H9 (cell line): Measurements from ENCODE around the gene RGS6. TPM values are rescaled to one million over a fixed set of nuclear protein-coding genes. Genes with fewer than 3 reads are reported as not detected.

Source experiments
- DNase-seq: peaks from one replicate; pipeline ENCODE4 v3.0.0-alpha.2; 2017
- H2AFZ ChIP-seq: one replicate; pipeline ENCODE4 v1.6.1; 2013; ENCODE audit warnings: mild to moderate bottlenecking, low read length, control low read depth, moderate library complexity
- H2AK5ac ChIP-seq: 2 replicates; pipeline ENCODE4 v1.6.1; 2013; ENCODE audit warnings: low read length, control low read depth, mixed read lengths; ENCODE audit not compliant: insufficient read length
- H2BK120ac ChIP-seq: one replicate; pipeline ENCODE4 v1.6.1; 2013; ENCODE audit warnings: low read depth, mild to moderate bottlenecking, low read length, control low read depth, inconsistent platforms; ENCODE audit not compliant: poor library complexity, severe bottlenecking
- H2BK12ac ChIP-seq: 2 replicates; pipeline ENCODE4 v1.6.1; 2013; ENCODE audit warnings: low read length, control low read depth, mixed read lengths, low read depth; ENCODE audit not compliant: insufficient read length
- H2BK15ac ChIP-seq: 2 replicates; pipeline ENCODE4 v1.6.1; 2013; ENCODE audit warnings: low read depth, low read length, control low read depth
- H2BK20ac ChIP-seq: one replicate; pipeline ENCODE4 v1.6.1; 2013; ENCODE audit warnings: low read depth, mild to moderate bottlenecking, low read length, control low read depth, inconsistent platforms; ENCODE audit not compliant: poor library complexity, severe bottlenecking
- H2BK5ac ChIP-seq: 2 replicates; pipeline ENCODE4 v1.6.1; 2013; ENCODE audit warnings: low read length, control low read depth, mixed read lengths; ENCODE audit not compliant: insufficient read length
- H3K14ac ChIP-seq: 2 replicates; pipeline ENCODE4 v1.6.1; 2013; ENCODE audit warnings: low read length, control low read depth; ENCODE audit not compliant: insufficient read depth
- H3K18ac ChIP-seq: 2 replicates; pipeline ENCODE4 v1.6.1; 2013; ENCODE audit warnings: low read depth, mild to moderate bottlenecking, mixed read lengths, low read length, control low read depth; ENCODE audit not compliant: insufficient read length
- H3K23ac ChIP-seq: 2 replicates; pipeline ENCODE4 v1.6.1; 2013; ENCODE audit warnings: low read length, control low read depth, mixed read lengths, low read depth; ENCODE audit not compliant: insufficient read length
- H3K23me2 ChIP-seq: 2 replicates; pipeline ENCODE4 v1.6.1; 2013; ENCODE audit warnings: low read depth, mild to moderate bottlenecking, mixed read lengths, low read length, control low read depth; ENCODE audit not compliant: insufficient read length, poor library complexity, severe bottlenecking
- H3K27ac ChIP-seq: 2 replicates; pipeline ENCODE4 v1.5.1; 2013; ENCODE audit warnings: low read length, control low read depth, mixed read lengths, low read depth; ENCODE audit not compliant: insufficient read length
- H3K27me3 ChIP-seq: 2 replicates; pipeline ENCODE4 v1.6.1; 2013; ENCODE audit warnings: low read length, control low read depth, inconsistent platforms; ENCODE audit not compliant: insufficient read depth
- H3K4ac ChIP-seq: 2 replicates; pipeline ENCODE4 v1.6.1; 2013; ENCODE audit warnings: low read depth, mild to moderate bottlenecking, control low read depth, inconsistent platforms, low read length, moderate library complexity
- H3K4me1 ChIP-seq: 2 replicates; pipeline ENCODE4 v1.6.1; 2013; ENCODE audit warnings: low read length, control low read depth, inconsistent platforms; ENCODE audit not compliant: insufficient read depth
- H3K4me2 ChIP-seq: 2 replicates; pipeline ENCODE4 v1.6.1; 2013; ENCODE audit warnings: low read length, control low read depth, mixed read lengths; ENCODE audit not compliant: insufficient read length, insufficient read depth
- H3K56ac ChIP-seq: 2 replicates; pipeline ENCODE4 v1.6.1; 2013; ENCODE audit warnings: low read depth, mild to moderate bottlenecking, mixed read lengths, low read length, control low read depth; ENCODE audit not compliant: insufficient read length
- H3K79me1 ChIP-seq: 2 replicates; pipeline ENCODE4 v1.6.1; 2013; ENCODE audit warnings: low read depth, mild to moderate bottlenecking, moderate library complexity, low read length, control low read depth, inconsistent platforms; ENCODE audit not compliant: insufficient read depth, poor library complexity, severe bottlenecking
- H3K79me2 ChIP-seq: 2 replicates; pipeline ENCODE4 v1.6.1; 2013; ENCODE audit warnings: low read length, control low read depth, inconsistent platforms; ENCODE audit not compliant: insufficient read depth
- H3K9ac ChIP-seq: 2 replicates; pipeline ENCODE4 v1.6.1; 2013; ENCODE audit warnings: low read length, control low read depth, mixed read lengths; ENCODE audit not compliant: insufficient read length; ENCODE audit errors: extremely low read depth
- H3K9me3 ChIP-seq: one replicate; pipeline ENCODE4 v1.6.1; 2013; ENCODE audit warnings: low read depth, low read length, inconsistent platforms; ENCODE audit not compliant: control insufficient read depth
- H3T11ph ChIP-seq: one replicate; pipeline ENCODE4 v1.6.1; 2013; ENCODE audit warnings: mild to moderate bottlenecking, low read length, control low read depth, inconsistent platforms
- H4K20me1 ChIP-seq: one replicate; pipeline ENCODE4 v1.6.1; 2013; ENCODE audit not compliant: control insufficient read depth, insufficient read length, insufficient read depth
- H4K5ac ChIP-seq: 2 replicates; pipeline ENCODE4 v1.6.1; 2013; ENCODE audit warnings: low read depth, mild to moderate bottlenecking, mixed read lengths, low read length, control low read depth; ENCODE audit not compliant: insufficient read length
- H4K8ac ChIP-seq: replicated peaks from 2 replicates; pipeline ENCODE4 v1.6.1; 2013; ENCODE audit warnings: low read length, control low read depth, mixed read lengths, low read depth; ENCODE audit not compliant: insufficient read length
- H4K91ac ChIP-seq: 2 replicates; pipeline ENCODE4 v1.6.1; 2013; ENCODE audit warnings: low read depth, mild to moderate bottlenecking, moderate library complexity, mixed read lengths, low read length, control low read depth; ENCODE audit not compliant: insufficient read length
- H3K27ac Mint-ChIP-seq, 3 experiments: 2 replicates in 2 of 3; 3 replicates in 1 of 3; pipeline ENCODE4 v1.8.0; 2020 to 2021; ENCODE audit warnings: mixed read lengths in 3 of 3, mild to moderate bottlenecking in 1 of 3, moderate library complexity in 1 of 3
- H3K27me3 Mint-ChIP-seq: 2 replicates; pipeline ENCODE4 v1.8.0; 2021; ENCODE audit warnings: low read depth, mild to moderate bottlenecking, moderate library complexity, mixed read lengths
- H3K36me3 Mint-ChIP-seq, 3 experiments: 2 replicates in 2 of 3; 3 replicates in 1 of 3; pipeline ENCODE4 v1.8.0; 2020 to 2021; ENCODE audit warnings: low read depth in 3 of 3, mixed read lengths in 3 of 3; ENCODE audit not compliant: insufficient read depth in 1 of 3
- H3K4me1 Mint-ChIP-seq, 2 experiments: 2 replicates each; pipeline ENCODE4 v1.8.0; 2020; ENCODE audit warnings: mixed read lengths in 2 of 2
- H3K4me3 Mint-ChIP-seq, 2 experiments: 2 replicates in 1 of 2; 3 replicates in 1 of 2; pipeline ENCODE4 v1.8.0; 2020 to 2021; ENCODE audit warnings: mild to moderate bottlenecking in 2 of 2, mixed read lengths in 2 of 2, moderate library complexity in 1 of 2
- H3K9me3 Mint-ChIP-seq, 2 experiments: 2 replicates in 1 of 2; 3 replicates in 1 of 2; pipeline ENCODE4 v1.8.0; 2020; ENCODE audit warnings: mild to moderate bottlenecking in 2 of 2, mixed read lengths in 2 of 2, moderate library complexity in 1 of 2
- CTCF ChIP-seq: fragments of 200-600 bp; sonication (generic); conservative IDR thresholded peaks from 3 replicates; pipeline ENCODE4 v1.8.0; 2021; ENCODE audit warnings: antibody characterized with exemption, mild to moderate bottlenecking
- WGBS: extraction: QIAGEN DNeasy Blood & Tissue Kit; methylation state at CpG from one replicate; pipeline ENCODE4 v1.1.7; 2013; ENCODE audit warnings: missing lambda C conversion rate, low lambda C conversion rate, mixed read lengths; ENCODE audit not compliant: insufficient read length; ENCODE audit errors: extremely low coverage; 5-methylcytosine and 5-hydroxymethylcytosine counted together
- total RNA-seq: library from RNA; stranded (reverse); gene quantifications from 2 replicates; pipeline ENCODE4 v1.2.1, GENCODE V29; 2021

RGS6 gene
- total RNA-seq, 1 experiment from 2014 or later: 3.0 TPM

- Histone ChIP-seq H3K4ac (no peak overlapping the region), H3K9me3 (no peaks in the 10 kb centered on the region)
These were observed 409.0 kb downstream of the RGS6 start for GRCh38 chr14:72341237-72341636.

More at GRCh38 chr14:72341237-72341636, 409.0 kb downstream of the RGS6 start:
- no peaks in the 10 kb centered on the region for H4K20me1 ChIP-seq
- no peak overlapping the region for H2BK12ac ChIP-seq
- no peaks in the 10 kb centered on the region for H3K79me2 ChIP-seq
- H3K27ac ChIP-seq: no peak overlapping the region
- Mint-ChIP-seq H3K4me1 (peaks cover 0 to 2% of the 10 kb centered on the region in 2 experiments; a peak in 1 of 4 replicates), H3K9me3 (peaks cover 6 to 24% of the 10 kb centered on the region in 2 experiments; a peak in 4 of 5 replicates), H3K27me3 (peaks cover 4% of the 10 kb centered on the region), H3K27ac (no peak overlapping the region; a peak in 1 of 7 replicates), H3K4me3 (no peak overlapping the region), H3K36me3 (no peaks in the 10 kb centered on the region; a peak in 3 of 7 replicates)
- no peak overlapping the region for H4K91ac ChIP-seq
- H4K5ac ChIP-seq: no peak overlapping the region
- no peak overlapping the region for H3K56ac ChIP-seq
- H3K4me1 ChIP-seq: no peaks in the 10 kb centered on the region
- no peak overlapping the region for H3T11ph ChIP-seq
- no peak for TF ChIP-seq CTCF
- no peaks in the 10 kb centered on the region for H3K79me1 ChIP-seq
- no peak overlapping the region for H3K4me2 ChIP-seq
- H3K14ac ChIP-seq: no peak overlapping the region
- H2BK15ac ChIP-seq: no peak overlapping the region
- no CpG with 5 or more reads among the region's 1 CpG for WGBS
- H2AK5ac ChIP-seq: no peak overlapping the region
- H2BK120ac ChIP-seq: no peak overlapping the region
- H3K9ac ChIP-seq: no peak overlapping the region
- H3K23ac ChIP-seq: no peak overlapping the region
- no peaks in the 10 kb centered on the region for H3K27me3 ChIP-seq
- no peak overlapping the region for H2BK5ac ChIP-seq
- no peak overlapping the region for H2AFZ ChIP-seq
- H4K8ac ChIP-seq: no peak overlapping the region
- no peak overlapping the region for H3K18ac ChIP-seq
- no peaks in the 10 kb centered on the region for H3K23me2 ChIP-seq
- no peak overlapping the region for H2BK20ac ChIP-seq
- no peak for DNase-seq
